Measurements from ENCODE around the gene N4BP2L2. TPM values are rescaled to one million over a fixed set of nuclear protein-coding genes. Genes with fewer than 3 reads are reported as not detected.

N4BP2L2 gene
- total and polyA plus RNA-seq, 2 experiments from 2014 or later: 63.1 to 160 TPM

DNA sequence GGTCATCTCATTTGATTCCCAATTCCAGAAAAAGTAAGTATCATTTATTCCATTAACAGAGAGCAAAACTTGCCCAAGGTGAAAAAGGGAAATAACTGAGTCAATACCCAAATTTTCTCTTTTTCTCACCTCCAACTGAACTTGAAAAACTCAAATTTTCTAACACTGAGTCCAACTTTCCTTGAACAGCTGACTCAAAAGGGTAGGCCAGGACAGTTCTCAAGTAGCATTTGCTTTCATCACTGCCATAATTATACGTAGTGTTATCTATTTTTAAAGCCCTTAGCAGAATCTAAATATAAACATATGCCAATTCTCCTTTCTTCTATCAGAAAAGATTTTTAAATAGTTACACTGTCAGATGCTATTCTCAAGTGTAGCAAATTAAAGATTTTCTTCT lies 3.5 kb downstream of the N4BP2L2 start:
- peaks cover 81% of the 10 kb centered on the region for H3K79me2 ChIP-seq (replicated peaks; ENCODE audit: insufficient read depth)
- no peak overlapping the region for H3K27ac ChIP-seq (ENCODE audit: low read depth)
- no peaks in the 10 kb centered on the region; the same call in none of the 2 replicates for H4K20me1 ChIP-seq (replicated peaks; ENCODE audit: insufficient read depth)
- H3K36me3 ChIP-seq (ENCODE audit: insufficient read depth): peaks cover 16% of the 10 kb centered on the region; the same call in 1 of the 2 replicates
- Mint-ChIP-seq H3K27ac (no peak overlapping the region), H3K9me3 (no peaks in the 10 kb centered on the region; the same call in 2 of the 3 replicates), H3K36me3 (ENCODE audit: low read depth) (peaks cover 34% of the 10 kb centered on the region), H3K4me1 (peaks cover 22% of the 10 kb centered on the region), H3K27me3 (ENCODE audit: insufficient read depth, low read depth, poor library complexity) (no peaks in the 10 kb centered on the region), H3K4me3 (no peak overlapping the region; the same call in 2 of the 3 replicates)
- ATAC-seq: no peak
- no peak for DNase-seq (ENCODE audit: low spot score)
- H3K4me3 ChIP-seq: no peak overlapping the region
- H3K4me2 ChIP-seq: 0 out of 2 replicates have a peak overlapping the region, but pooled peaks have one; percentile 12
- H2AFZ ChIP-seq: no peak overlapping the region
- no peaks in the 10 kb centered on the region for H3K27me3 ChIP-seq (ENCODE audit: insufficient read depth)
- H3K4me1 ChIP-seq (ENCODE audit: insufficient read depth): peaks cover 5% of the 10 kb centered on the region
- TF ChIP-seq EZH2phosphoT487 (IDR thresholded peaks at IDR 0.05; ENCODE audit: unreplicated experiment) (no peak), POLR2AphosphoS5 (IDR thresholded peaks at IDR 0.05; ENCODE audit: low read depth) (no peak), STAT1 (IDR thresholded peaks at IDR 0.05; ENCODE audit: unreplicated experiment) (no peak), NANOG (IDR thresholded peaks at IDR 0.05; ENCODE audit: borderline replicate concordance) (no peak), ETS1 (IDR thresholded peaks at IDR 0.05) (no peak), ZNF114 (CRISPR knock-in tag; IDR thresholded peaks at IDR 0.05) (no peak), EZH2 (IDR thresholded peaks at IDR 0.05; ENCODE audit: low read depth, unreplicated experiment) (no peak), CTCF (conservative IDR thresholded peaks at IDR 0.05; ENCODE audit: low read depth in 2 of 2) (no peak), CREB1 (CRISPR knock-in tag; IDR thresholded peaks at IDR 0.05; ENCODE audit: low read depth) (no peak), JUNB (IDR thresholded peaks at IDR 0.05; ENCODE audit: unreplicated experiment) (no peak), ZNF331 (CRISPR knock-in tag; IDR thresholded peaks at IDR 0.05; ENCODE audit: low read depth) (no peak)
- TF ChIP-seq, protein P1, sequence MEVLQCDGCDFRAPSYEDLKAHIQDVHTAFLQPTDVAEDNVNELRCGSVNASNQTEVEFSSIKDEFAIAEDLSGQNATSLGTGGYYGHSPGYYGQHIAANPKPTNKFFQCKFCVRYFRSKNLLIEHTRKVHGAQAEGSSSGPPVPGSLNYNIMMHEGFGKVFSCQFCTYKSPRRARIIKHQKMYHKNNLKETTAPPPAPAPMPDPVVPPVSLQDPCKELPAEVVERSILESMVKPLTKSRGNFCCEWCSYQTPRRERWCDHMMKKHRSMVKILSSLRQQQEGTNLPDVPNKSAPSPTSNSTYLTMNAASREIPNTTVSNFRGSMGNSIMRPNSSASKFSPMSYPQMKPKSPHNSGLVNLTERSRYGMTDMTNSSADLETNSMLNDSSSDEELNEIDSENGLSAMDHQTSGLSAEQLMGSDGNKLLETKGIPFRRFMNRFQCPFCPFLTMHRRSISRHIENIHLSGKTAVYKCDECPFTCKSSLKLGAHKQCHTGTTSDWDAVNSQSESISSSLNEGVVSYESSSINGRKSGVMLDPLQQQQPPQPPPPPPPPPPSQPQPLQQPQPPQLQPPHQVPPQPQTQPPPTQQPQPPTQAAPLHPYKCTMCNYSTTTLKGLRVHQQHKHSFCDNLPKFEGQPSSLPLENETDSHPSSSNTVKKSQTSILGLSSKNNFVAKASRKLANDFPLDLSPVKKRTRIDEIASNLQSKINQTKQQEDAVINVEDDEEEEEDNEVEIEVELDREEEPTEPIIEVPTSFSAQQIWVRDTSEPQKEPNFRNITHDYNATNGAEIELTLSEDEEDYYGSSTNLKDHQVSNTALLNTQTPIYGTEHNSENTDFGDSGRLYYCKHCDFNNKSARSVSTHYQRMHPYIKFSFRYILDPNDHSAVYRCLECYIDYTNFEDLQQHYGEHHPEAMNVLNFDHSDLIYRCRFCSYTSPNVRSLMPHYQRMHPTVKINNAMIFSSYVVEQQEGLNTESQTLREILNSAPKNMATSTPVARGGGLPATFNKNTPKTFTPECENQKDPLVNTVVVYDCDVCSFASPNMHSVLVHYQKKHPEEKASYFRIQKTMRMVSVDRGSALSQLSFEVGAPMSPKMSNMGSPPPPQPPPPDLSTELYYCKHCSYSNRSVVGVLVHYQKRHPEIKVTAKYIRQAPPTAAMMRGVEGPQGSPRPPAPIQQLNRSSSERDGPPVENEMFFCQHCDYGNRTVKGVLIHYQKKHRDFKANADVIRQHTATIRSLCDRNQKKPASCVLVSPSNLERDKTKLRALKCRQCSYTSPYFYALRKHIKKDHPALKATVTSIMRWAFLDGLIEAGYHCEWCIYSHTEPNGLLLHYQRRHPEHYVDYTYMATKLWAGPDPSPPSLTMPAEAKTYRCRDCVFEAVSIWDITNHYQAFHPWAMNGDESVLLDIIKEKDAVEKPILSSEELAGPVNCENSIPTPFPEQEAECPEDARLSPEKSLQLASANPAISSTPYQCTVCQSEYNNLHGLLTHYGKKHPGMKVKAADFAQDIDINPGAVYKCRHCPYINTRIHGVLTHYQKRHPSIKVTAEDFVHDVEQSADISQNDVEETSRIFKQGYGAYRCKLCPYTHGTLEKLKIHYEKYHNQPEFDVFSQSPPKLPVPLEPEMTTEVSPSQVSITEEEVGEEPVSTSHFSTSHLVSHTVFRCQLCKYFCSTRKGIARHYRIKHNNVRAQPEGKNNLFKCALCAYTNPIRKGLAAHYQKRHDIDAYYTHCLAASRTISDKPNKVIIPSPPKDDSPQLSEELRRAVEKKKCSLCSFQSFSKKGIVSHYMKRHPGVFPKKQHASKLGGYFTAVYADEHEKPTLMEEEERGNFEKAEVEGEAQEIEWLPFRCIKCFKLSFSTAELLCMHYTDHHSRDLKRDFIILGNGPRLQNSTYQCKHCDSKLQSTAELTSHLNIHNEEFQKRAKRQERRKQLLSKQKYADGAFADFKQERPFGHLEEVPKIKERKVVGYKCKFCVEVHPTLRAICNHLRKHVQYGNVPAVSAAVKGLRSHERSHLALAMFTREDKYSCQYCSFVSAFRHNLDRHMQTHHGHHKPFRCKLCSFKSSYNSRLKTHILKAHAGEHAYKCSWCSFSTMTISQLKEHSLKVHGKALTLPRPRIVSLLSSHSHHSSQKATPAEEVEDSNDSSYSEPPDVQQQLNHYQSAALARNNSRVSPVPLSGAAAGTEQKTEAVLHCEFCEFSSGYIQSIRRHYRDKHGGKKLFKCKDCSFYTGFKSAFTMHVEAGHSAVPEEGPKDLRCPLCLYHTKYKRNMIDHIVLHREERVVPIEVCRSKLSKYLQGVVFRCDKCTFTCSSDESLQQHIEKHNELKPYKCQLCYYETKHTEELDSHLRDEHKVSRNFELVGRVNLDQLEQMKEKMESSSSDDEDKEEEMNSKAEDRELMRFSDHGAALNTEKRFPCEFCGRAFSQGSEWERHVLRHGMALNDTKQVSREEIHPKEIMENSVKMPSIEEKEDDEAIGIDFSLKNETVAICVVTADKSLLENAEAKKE (CRISPR knock-in tag; IDR thresholded peaks at IDR 0.05): no peak
- TF ChIP-seq, protein P2, sequence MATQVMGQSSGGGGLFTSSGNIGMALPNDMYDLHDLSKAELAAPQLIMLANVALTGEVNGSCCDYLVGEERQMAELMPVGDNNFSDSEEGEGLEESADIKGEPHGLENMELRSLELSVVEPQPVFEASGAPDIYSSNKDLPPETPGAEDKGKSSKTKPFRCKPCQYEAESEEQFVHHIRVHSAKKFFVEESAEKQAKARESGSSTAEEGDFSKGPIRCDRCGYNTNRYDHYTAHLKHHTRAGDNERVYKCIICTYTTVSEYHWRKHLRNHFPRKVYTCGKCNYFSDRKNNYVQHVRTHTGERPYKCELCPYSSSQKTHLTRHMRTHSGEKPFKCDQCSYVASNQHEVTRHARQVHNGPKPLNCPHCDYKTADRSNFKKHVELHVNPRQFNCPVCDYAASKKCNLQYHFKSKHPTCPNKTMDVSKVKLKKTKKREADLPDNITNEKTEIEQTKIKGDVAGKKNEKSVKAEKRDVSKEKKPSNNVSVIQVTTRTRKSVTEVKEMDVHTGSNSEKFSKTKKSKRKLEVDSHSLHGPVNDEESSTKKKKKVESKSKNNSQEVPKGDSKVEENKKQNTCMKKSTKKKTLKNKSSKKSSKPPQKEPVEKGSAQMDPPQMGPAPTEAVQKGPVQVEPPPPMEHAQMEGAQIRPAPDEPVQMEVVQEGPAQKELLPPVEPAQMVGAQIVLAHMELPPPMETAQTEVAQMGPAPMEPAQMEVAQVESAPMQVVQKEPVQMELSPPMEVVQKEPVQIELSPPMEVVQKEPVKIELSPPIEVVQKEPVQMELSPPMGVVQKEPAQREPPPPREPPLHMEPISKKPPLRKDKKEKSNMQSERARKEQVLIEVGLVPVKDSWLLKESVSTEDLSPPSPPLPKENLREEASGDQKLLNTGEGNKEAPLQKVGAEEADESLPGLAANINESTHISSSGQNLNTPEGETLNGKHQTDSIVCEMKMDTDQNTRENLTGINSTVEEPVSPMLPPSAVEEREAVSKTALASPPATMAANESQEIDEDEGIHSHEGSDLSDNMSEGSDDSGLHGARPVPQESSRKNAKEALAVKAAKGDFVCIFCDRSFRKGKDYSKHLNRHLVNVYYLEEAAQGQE (IDR thresholded peaks at IDR 0.05; ENCODE audit: unreplicated experiment): no peak
- H3F3A ChIP-seq (replicated peaks; ENCODE audit: low read depth): no peaks in the 10 kb centered on the region
- no peaks in the 10 kb centered on the region for H3K9me2 ChIP-seq (ENCODE audit: insufficient read depth)

Measured in GM23338 (cell line).